GM21360 (cell line): ENCODE data around the gene PTAFR.

Source experiments
- ATAC-seq: cut with Tn5 transposase; IDR thresholded peaks from one replicate; pipeline ENCODE4 v1.9.1; 2021; ENCODE audit warnings: mild to moderate bottlenecking, moderate library complexity; ENCODE audit not compliant: unreplicated experiment

PTAFR gene, protein sequence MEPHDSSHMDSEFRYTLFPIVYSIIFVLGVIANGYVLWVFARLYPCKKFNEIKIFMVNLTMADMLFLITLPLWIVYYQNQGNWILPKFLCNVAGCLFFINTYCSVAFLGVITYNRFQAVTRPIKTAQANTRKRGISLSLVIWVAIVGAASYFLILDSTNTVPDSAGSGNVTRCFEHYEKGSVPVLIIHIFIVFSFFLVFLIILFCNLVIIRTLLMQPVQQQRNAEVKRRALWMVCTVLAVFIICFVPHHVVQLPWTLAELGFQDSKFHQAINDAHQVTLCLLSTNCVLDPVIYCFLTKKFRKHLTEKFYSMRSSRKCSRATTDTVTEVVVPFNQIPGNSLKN

DNA sequence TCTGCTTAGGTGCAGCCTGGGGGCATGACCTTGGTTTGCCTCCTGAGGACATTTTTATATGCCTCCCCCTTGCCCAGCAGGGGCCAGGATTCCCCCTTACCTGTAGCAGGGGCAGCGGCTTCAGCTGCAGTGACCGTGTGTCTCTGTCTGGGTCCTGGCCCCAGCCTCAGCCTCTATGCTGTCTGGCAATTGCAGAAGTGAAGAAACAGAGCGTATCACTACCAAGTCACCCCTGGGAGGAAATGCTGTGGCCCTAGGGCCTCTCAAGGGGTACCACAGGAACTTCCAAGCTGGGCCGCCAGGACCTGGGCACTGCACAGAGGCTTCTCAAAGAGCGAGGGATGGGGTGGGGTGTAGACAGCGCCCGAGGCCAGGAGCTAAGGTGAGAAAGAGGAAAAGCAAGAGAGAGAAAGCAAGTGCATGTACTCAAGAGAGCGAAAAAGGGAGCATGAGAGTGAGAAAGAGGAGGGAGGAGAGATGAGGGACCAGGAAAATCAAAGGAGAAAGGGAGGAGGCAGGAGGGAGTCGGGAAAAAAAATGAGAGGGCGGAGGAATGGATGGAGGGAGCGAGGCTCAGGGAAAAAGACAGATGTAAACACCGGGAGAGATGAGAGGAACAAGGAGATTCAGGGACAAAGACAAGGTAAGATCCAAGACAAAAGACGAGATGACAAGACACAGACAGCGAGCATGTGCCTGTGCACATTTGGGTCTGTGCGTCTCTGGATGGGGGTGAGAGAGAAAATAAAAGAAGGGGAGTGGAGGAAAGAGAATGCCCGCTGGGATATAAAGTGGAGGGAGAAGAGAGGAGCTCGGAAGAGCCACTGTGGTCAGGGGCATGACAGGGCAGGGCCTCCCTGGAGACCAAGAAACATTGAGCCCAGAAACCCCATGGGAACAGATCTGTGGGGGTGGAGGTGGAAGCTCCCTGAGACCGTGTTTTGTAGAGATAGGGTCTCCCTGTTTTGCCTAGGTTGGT lies at the start of gene PTAFR:
Gene PTAFR (minus strand): TSS at position 199 of the 979 bp plus-strand sequence. CDS start 25,669 bp downstream, outside the sequence.
- no peak for ATAC-seq

DNA sequence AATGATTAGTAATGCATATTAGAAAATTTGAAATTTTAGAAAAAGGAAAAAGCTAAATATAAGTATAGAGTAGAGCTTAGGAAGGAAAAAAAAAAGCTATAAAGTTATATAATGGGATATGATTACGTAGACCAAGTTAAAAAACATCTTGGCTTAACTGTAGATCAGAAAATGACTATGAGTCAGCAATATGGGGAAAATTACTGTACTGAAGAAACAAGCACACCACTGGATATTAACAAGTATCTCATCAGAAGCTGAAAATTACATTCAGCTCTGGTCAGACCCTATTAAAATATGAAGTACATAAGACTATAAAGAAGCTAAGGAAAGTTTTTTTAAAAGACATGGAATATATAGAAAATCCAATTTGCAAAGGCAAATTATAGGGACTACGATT lies 36.8 kb upstream of the PTAFR start:
- no peak for ATAC-seq

DNA sequence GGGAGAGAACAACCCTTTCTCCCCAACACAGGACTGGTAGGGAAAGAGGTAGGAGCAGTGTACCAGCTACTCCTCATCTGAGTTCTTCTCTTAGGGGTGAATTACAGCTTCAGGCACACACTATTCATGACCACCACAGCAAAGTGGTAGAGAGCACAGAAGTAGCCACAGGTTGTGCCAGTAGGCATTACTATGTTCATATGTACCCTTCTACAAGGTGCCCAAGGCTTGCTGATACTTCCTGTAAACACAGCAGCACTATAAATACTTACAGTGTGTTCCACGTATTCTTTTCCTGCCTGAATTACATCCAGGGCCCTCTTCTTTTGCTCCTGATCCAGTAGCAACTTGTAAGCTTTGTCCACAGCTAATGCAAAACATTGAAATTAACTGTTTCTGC lies 33.2 kb upstream of the PTAFR start:
- no peak for ATAC-seq

DNA sequence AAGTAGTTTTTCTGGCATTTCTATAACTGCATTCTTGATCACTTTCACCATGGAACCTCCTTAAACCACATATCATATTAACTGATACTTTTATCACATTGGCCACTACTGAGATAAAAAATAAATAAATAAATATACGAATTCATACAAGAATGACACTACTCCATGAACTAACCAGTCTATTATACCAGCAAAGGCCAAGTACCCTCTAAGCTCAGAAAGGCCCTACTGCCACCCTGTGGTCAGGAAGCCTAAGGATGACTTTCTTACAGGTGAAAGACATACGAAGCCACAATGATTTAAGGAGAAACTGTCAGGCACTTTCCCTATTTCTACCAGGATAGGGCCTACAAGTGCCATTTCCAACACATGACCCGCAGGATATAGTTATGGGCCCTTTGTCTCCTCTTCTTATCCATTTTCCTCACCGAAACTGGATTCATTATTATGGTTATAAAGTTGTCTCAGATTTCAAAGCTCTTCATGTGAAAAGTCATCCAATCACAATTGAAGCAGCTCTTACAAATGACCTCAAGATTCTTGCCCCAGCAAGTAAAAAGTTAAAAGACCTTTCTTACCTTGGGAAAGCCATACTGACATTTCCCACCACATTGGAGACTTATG lies 32.4 kb upstream of the PTAFR start:
- no peak for ATAC-seq

DNA sequence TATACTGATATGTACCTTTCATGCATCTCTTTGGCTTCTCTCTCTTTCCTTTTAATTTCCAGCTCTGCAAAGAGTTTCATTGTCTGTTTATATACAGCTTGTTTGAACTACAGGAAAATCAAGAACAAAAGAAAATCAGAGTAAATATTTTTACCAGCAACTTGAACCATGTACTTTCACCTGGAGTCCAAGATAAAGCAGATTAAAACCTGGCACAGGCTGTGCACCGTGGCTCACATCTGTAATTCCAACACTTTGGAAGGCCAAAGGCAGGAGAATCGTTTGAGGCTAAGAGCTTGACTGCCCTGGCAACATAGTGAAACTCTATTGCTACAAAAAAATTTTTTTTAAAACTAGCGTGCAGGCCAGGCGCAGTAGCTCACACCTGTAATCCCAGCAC lies 28.8 kb upstream of the PTAFR start:
- no peak for ATAC-seq

DNA sequence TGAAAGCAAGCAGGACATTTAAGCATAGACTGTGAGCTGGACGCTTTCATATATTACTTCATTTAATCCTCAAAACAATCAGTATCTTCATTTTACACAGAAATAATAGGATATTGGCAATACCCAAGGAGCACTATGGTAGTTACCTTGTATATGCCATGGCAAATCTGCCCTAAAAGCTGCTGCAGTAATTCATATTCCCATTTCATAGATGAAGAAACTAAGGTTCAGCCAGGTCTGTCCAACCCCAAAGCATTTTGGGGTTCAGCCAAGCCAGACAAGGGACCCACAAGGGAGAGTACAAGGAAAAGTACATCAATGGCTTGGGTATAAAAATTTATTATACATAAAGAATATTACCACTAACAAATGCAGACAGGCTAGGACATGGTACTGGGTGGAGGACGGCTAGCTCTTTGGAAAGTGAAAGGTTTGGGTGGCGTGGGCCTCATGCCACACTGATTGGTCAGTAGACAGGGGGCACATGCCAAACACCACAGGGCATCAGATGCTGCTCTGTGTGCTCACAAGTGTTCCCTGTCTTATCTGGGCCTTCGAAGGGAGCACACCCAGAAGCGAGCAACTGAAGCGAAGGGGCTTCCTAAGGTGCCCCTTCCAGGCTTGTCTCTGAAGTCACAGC lies 23.9 kb upstream of the PTAFR start:
- no peak for ATAC-seq

DNA sequence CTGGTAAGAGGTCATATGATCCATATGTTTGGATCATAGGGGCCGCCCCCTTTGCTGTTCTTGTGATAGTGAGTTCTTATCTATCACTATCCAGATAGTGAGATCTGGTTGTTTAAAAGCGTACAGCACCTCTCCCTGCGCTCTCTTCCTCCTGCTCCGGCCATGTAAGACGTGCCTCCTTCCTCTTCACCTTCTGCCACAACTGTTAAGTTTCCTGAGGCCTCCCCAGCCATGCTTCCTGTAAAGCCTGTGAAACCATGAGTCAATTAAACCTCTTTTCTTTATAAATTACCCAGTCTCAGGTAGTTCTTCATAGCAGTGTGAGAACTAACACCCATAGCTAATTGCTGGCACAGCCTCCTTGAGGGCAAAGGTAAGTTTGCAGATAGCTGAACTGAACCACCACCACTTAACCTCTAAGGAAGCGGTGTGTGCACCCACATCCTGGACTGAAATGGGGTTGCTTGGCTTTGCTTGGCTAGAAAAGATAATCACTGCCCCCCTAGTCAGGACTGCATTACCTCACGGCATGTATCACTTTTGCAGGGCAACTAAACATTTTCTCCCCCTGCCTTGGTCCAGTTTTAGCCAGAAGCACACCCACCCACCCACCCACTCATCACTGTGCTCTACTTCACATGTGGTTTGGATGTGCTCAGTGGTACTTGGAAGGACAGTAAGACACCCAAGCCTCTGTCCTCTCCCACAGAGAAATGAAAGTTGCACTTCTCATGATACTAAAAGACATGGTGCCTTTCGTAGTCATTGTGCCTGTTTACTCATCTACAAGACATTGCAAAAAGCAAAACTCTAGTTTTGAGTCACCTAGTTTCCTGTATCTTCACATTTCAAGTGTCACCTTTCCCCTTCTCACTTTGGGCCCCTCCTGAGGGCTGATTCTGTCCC lies 23.1 kb upstream of the PTAFR start:
- peak; percentile 75 for ATAC-seq

DNA sequence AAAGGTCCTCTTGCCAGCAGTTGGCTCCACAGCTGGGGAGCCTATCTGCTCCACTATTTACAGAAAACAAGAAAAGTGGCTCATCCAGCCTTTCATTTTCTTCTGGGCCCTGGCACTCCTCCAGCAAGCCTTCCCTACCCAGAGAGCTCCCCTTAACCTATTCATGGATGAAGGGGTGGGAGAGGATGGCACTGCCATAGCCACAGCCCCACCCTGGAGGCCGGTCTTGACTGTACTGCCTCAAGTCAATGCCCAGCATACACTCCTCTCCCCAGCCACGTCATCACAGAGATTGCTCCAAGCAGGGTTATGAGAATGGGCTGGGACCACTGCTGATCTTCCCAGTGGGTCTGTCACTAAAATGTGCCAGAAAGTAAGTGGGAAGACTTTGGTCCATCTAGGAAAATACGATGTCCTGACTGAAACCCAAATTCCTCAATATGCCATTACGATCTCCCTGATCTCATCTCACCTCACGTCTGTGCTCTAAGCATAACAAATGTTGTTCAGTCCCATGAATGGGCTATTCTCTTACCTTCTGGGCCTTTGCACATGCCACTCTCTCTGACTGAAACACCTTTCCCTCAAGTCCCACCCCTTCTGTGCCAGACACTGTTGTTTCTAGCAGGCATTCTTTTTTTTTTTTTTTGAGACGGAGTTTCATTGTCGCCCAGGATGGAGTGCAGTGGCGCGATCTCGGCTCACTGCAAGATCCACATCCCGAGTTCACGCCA lies 21.4 kb upstream of the PTAFR start:
- ATAC-seq = no peak

DNA sequence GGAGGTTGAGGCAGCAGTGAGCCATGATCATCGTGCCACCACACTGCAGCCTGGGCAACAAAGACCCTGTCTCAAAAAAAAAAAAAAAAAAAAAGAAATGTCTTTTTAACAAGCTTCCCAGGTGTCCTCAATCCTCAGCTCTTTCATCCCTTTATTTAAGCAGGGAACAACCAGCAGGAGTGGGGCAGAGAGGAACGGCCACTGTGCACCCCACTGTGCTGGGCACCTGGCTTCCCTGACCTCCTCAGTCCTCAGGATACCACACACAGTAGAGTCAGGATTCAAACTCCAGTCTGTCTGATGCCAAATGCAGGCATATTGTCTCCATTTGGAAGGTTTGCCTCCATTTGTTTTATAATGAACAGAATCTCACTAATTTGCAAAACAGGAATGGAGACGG lies 19.8 kb upstream of the PTAFR start:
- no peak for ATAC-seq

DNA sequence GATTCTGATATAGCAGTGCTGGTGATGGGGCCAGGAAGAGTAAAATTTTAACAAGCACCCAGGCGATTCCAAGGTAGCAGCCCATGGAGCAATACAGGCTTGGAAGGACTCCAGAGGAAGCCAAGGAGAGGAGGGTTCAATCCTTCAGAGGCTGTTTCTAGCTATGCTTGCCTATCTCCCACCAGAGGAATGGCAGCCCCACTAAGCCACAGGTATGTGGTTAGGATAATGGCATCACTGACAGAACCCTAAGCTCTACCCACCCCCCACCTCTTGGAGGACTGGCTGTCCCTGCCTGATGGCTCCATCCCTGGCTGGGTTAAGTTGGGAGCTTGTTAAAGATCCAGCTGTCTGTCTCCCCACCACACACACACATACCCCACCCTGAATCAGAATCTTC lies 19.3 kb upstream of the PTAFR start:
- no peak for ATAC-seq

DNA sequence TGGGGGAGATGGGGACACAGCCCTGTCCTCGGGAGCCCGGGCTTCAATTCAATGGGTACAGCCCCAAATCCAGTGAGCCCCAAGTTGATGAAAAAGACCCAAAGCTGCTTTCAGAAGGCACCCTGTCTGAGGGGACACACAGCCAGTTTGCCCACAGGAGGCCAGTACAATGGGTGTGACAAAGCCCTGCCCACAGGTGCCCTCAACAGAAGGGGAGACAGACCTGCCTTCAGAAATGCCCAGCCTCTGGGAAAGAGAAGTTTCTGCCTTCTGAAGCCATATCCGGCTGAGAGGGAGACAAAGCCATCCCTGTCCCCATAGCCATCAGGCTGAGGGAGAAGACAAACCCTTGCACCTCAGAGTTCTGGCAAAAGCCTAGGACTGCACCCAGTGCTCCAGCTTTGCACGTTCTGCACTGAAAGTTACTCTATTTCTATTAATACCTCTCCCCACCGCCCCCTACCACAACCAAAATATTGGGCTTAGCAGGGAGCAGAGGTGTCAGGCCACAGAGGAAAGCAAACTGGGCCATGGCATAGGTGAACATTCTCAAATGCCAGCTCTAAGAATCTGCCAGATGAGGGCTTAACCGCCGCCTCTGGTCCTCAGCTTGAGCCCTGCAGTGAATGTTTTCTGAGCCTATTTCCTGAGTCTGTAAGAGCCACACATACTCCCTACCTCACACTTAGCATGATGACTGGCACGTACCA lies 18.0 kb upstream of the PTAFR start:
- no peak for ATAC-seq

DNA sequence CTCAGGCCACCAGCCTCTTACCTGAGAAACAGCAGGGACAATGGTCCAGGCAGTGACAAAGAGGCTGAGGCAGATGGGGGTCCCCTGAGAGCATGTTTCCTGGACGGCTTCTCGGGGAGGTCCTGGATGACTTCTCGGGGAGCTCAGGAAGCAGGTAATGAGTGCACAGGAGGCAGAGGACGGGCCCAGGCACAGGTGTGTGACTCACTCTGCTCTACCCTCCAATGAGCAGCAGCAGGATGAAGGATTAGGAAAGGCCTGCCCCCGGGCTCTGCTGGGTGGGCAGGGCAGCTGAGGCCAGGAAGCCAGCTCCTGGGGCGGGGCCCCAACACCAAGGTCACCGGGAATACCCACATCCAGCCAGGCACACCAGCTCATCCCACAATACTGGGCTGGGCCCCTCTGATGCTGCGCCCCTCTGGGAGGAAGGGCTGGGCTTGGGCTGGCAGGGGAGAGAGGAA lies 17.2 kb upstream of the PTAFR start:
- no peak for ATAC-seq

DNA sequence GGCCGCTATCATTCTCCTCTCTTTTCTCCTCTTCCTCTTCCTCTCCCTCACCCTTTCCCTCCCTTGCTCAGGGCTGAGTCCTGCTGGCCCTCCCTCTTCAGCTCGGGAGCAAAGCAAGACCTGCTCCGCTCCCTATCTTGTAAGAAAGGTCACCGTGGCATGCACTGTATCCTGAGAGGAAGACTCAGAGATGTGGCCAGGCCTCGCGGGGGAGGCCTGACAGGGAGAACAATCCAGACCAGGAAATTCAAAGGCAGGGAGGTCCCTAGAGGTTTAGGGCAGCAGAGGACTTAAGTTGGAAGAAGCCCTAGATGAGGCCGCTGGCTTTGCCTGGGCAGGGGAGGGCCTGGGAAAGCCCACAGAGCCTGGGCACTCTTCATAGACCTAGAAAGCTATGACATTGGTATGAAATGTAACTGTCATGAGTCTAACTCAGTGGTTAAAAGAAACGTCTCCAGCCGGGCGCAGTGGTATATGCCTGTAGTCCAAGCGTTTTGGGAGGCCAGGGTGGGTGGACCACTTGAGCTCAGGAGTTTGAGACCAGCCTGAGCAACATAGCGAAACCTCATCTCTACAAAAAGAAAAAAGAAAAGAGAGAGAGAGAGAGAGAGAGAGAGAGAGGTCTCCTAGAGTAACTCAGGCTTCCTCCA lies 14.6 kb upstream of the PTAFR start:
- no peak for ATAC-seq

DNA sequence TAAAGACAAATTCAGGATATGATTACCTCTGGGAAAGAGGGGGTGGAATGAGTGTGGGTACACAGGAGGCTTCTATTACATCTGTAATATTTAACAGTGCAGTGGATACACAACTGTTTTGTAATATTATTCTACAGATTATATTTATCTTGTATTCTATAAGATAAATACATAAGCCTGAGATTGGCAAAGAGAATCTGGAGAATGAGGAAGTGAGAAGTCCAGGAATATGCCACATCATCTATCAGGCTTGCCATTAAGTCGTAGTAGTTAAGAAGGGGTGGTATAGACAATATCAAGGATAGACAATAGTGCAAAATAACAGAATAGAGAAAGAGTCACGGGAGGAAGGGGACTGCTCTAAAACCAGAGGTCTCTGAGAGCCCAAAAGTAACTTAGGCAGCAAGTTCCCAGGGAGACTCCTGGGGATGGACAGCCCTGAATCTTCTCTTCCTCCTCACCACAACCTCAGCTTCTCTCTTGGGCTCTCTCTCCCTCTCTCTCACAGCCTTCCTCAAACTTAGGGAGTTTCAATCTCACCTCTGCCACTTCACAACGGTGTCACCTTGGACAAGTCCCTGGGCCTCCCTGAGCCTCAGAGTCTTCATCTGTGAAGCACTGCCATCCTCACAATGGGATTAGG lies 14.0 kb upstream of the PTAFR start:
- ATAC-seq = no peak

DNA sequence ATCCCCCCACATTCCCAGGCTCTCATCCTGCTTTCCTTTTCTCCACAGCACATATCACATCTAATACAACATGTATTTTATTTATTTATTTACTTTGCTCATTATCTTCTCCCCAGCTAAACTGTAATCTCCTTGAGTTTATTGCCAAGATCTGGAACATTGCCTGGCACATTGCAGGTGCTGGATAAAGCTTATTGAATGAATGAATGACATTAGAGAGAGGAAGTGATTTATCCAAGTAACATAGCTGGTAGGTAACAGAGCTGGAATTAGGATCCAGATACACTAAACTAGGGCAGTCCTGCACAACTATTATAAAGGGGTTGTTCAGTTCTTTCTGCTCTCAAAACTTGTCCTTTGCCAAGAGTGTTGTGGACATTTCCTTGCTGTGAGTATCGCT lies 8.6 kb upstream of the PTAFR start:
- no peak for ATAC-seq

DNA sequence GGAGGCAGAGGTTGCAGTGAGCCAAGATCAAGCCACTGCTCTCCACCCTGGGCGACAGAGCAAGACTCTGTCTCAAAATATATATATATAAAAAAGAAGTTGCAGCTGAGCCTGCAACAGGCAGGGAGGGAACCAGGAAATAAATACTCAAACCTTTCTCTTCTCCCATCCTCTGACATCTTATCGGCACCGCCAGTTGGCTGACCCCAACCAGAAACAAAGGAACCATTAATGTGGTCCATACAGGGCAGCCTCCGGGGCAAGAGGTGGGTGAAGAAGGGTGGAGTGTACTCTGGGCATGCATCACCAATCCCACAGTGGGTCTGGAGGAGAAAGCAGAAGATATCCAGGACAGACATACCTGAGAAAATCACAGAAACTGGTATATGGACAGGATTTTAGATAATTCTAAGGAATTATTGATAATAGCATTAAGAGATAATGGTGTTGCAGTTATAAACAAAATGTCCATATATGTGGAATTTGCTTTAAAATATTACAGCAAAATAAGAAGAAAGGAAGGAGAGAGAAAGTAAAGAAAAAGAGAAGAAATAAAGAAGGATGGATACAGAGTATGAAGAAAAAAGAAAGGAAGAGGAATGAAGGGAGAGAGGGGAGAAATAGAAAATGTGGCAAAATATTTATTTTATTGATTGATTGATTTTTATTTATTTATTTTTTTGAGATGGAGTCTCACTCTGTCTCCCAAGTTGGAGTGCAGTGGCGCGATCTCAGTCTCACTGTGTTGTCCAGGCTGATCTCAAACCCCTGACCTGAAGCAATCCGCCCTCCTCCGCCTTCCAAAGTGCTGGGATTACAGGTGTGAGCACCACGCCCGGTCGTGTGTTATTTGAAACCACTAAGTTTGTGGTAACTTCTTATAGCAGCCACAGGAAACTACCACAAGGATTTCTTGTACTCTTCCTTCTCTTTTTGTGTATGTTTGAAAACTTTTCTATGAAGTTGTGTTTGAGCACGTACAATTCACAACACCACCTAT lies 4.1 kb upstream of the PTAFR start:
- no peak for ATAC-seq
